Measurements from ENCODE around the gene KAT2B.

GRCh38 chr3:20041197-20041780 is 1.0 kb downstream of the KAT2B start:
- TF ChIP-seq SMC3 (conservative IDR thresholded peaks at IDR 0.05; ENCODE audit: poor library complexity) (no peak), CTCF (IDR thresholded peaks at IDR 0.05; ENCODE audit: poor library complexity, severe bottlenecking) (no peak), RAD21 (conservative IDR thresholded peaks at IDR 0.05) (peak; percentile 13), EP300 (conservative IDR thresholded peaks at IDR 0.05; ENCODE audit: poor library complexity, severe bottlenecking) (peak; percentile 73), POLR2AphosphoS5 (IDR thresholded peaks at IDR 0.05) (peak; percentile 71)

Measured in neural cell (in vitro differentiated cells).